Measurements from ENCODE around the gene NRROS.

NRROS gene

DNA sequence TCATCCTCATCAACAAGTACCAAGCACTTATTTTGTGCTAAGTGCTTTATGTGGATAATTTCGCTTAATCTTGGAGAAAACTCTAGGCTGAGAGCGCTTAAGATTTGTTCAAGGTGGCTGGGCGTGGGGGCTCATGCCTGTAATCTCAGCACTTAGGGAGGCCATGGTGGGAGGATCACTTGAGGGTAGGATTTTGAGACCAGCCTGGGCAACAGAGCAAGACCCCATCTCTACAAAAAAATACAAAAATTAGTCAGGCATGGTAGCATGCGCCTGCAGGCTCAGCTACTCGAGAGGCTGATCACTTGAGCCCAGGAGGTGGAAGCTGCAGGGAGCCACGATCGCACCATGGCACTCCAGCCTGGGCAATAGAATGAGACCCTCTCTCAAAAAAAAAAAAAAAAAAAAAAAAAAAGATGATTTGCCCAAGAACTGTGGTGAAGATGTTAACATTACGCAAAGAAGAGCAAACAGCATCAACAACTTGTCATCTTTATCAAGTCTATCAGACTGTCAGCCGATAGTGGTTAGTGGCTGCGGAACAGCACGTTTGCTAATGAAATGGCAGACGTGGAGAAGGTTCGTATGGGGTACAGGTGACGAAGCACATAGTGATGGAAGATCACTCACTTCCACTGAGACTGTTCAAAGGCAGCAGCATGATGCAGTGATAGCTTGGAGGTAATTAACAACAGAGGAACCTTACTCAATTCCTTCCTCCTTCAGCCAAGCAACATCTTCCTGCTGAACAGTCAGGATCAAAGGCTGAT lies 27.7 kb downstream of the NRROS start:
- H3K4me3 ChIP-seq (ENCODE audit: insufficient read length, low read depth) = no peak overlapping the region
- H3K36me3 ChIP-seq (ENCODE audit: insufficient read depth, insufficient read length, low read length) = no peaks in the 10 kb centered on the region
- H3K9ac ChIP-seq (ENCODE audit: insufficient read length, low read depth) = no peak overlapping the region
- H3K27me3 ChIP-seq (ENCODE audit: insufficient read depth, insufficient read length) = peaks cover 6% of the 10 kb centered on the region
- H3K9me3 ChIP-seq (ENCODE audit: insufficient read depth, low read length) = no peaks in the 10 kb centered on the region
- TF ChIP-seq SUZ12 (IDR thresholded peaks at IDR 0.05; ENCODE audit: extremely low read depth, insufficient read depth, insufficient read length) = no peak
- TF ChIP-seq YY1 (IDR thresholded peaks at IDR 0.05; ENCODE audit: insufficient read depth, insufficient read length) = no peak
- no peak for TF ChIP-seq ZNF274 (IDR thresholded peaks at IDR 0.05; ENCODE audit: low read depth, low read length)
- DNase-seq (ENCODE audit: low read depth, low spot score) = no peak
- peaks cover 13% of the 10 kb centered on the region for H3K4me1 ChIP-seq (ENCODE audit: insufficient read depth, insufficient read length)

DNA sequence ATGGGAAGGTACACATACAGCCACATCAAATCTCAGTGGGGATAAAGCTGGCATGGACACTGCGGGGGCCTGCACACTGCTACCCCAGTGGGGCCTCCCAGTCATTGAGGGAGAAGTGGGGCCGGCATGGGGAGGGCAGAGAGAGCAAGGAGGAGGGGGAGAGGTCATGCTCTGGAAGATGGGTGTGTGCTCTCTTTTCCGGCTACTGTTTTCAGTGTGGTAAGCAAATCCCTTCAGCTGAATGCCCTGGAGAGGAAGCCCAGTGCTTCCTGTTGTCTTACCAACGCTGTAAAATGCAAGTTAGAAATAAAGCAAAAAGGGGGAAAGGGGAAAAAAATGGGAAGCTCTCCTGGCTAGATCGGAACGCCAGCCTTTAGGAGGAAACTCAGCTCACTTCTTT lies 30.8 kb downstream of the NRROS start:
- H3K9ac ChIP-seq (ENCODE audit: insufficient read length, low read depth) = no peak overlapping the region
- no peak for DNase-seq (ENCODE audit: low read depth, low spot score)
- H3K36me3 ChIP-seq (ENCODE audit: insufficient read depth, insufficient read length, low read length) = no peaks in the 10 kb centered on the region
- peaks cover 9% of the 10 kb centered on the region for H3K4me1 ChIP-seq (ENCODE audit: insufficient read depth, insufficient read length)
- H3K4me3 ChIP-seq (ENCODE audit: insufficient read length, low read depth) = no peak overlapping the region
- H3K9me3 ChIP-seq (ENCODE audit: insufficient read depth, low read length) = no peaks in the 10 kb centered on the region
- H3K27me3 ChIP-seq (ENCODE audit: insufficient read depth, insufficient read length) = peaks cover 4% of the 10 kb centered on the region
- TF ChIP-seq YY1 (IDR thresholded peaks at IDR 0.05; ENCODE audit: insufficient read depth, insufficient read length) (no peak), ZNF274 (IDR thresholded peaks at IDR 0.05; ENCODE audit: low read depth, low read length) (no peak), SUZ12 (IDR thresholded peaks at IDR 0.05; ENCODE audit: extremely low read depth, insufficient read depth, insufficient read length) (no peak)

DNA sequence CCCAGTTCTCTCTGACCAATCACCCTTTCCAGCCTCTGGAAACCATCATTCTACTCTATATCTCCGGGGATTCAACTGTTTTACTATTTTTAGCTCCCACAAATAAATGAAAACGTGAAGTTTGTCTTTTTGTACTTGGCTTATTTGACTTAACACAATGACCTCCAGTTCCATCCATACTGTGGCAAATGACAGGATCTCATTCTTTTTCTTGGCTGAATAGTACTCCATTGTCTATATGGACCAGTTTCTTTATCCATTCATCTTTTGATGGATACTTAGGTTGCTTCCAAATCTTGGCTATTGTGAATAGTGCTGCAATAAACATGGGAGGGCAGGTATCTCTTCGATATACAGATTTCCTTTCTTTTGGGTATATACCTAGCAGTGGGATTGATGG lies 34.1 kb downstream of the NRROS start:
- H3K4me1 ChIP-seq (ENCODE audit: insufficient read depth, insufficient read length) = peaks cover 3% of the 10 kb centered on the region
- H3K4me3 ChIP-seq (ENCODE audit: insufficient read length, low read depth) = no peak overlapping the region
- TF ChIP-seq ZNF274 (IDR thresholded peaks at IDR 0.05; ENCODE audit: low read depth, low read length) = no peak
- no peak for TF ChIP-seq SUZ12 (IDR thresholded peaks at IDR 0.05; ENCODE audit: extremely low read depth, insufficient read depth, insufficient read length)
- H3K9ac ChIP-seq (ENCODE audit: insufficient read length, low read depth) = no peak overlapping the region
- H3K36me3 ChIP-seq (ENCODE audit: insufficient read depth, insufficient read length, low read length) = no peaks in the 10 kb centered on the region
- no peaks in the 10 kb centered on the region for H3K9me3 ChIP-seq (ENCODE audit: insufficient read depth, low read length)
- DNase-seq (ENCODE audit: low read depth, low spot score) = no peak
- no peaks in the 10 kb centered on the region for H3K27me3 ChIP-seq (ENCODE audit: insufficient read depth, insufficient read length)

DNA sequence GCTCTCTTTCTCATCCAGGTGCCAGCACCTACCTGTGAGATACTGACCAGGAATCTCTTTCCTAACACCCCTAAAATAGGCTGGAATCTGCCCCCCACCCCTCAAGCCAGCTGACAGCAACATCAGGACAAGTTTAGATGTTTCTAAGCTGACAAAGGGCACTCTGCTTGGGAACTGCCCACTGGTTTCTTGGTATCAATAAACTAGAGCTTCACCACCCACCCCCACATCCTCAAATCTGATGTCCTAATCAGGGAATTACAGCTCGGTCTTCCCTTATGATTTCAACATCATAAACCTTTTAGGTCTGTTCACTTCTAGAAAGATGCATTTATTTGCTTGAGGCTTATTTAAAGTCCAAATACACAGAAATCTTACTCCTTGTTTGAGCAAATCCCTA lies 37.9 kb downstream of the NRROS start:
- no peak for TF ChIP-seq YY1 (IDR thresholded peaks at IDR 0.05; ENCODE audit: insufficient read depth, insufficient read length)
- TF ChIP-seq SUZ12 (IDR thresholded peaks at IDR 0.05; ENCODE audit: extremely low read depth, insufficient read depth, insufficient read length) = no peak
- TF ChIP-seq ZNF274 (IDR thresholded peaks at IDR 0.05; ENCODE audit: low read depth, low read length) = no peak
- no peaks in the 10 kb centered on the region for H3K36me3 ChIP-seq (ENCODE audit: insufficient read depth, insufficient read length, low read length)
- H3K4me3 ChIP-seq (ENCODE audit: insufficient read length, low read depth) = no peak overlapping the region
- no peaks in the 10 kb centered on the region for H3K4me1 ChIP-seq (ENCODE audit: insufficient read depth, insufficient read length)
- H3K9ac ChIP-seq (ENCODE audit: insufficient read length, low read depth) = no peak overlapping the region
- no peaks in the 10 kb centered on the region for H3K27me3 ChIP-seq (ENCODE audit: insufficient read depth, insufficient read length)
- 0 out of 2 replicates have a peak, but pooled peaks cover 3% of the 10 kb centered on the region for H3K9me3 ChIP-seq (ENCODE audit: insufficient read depth, low read length)
- DNase-seq (ENCODE audit: low read depth, low spot score) = no peak

DNA sequence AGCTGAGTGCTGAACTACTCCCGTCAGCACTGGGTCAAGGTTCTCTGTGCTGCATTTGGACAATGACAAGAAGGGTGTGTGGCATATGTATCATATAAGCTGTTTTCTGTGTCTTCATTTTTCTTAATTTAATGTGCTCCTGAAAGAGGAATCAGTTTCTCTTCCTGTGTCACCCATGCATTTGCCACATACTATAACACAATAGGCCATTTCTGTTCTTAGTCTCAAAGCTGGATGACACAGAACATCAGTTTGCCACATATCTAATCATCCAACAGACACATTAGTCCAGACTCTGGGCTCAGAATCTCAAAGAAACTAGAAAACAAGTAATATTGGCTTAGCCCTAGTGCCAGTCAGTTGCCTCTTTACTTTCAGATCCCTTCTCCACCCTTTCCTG lies 38.4 kb downstream of the NRROS start:
- H3K9me3 ChIP-seq (ENCODE audit: insufficient read depth, low read length) = 0 out of 2 replicates have a peak, but pooled peaks cover 6% of the 10 kb centered on the region
- no peak overlapping the region for H3K9ac ChIP-seq (ENCODE audit: insufficient read length, low read depth)
- H3K36me3 ChIP-seq (ENCODE audit: insufficient read depth, insufficient read length, low read length) = no peaks in the 10 kb centered on the region
- H3K27me3 ChIP-seq (ENCODE audit: insufficient read depth, insufficient read length) = no peaks in the 10 kb centered on the region
- no peak for DNase-seq (ENCODE audit: low read depth, low spot score)
- TF ChIP-seq YY1 (IDR thresholded peaks at IDR 0.05; ENCODE audit: insufficient read depth, insufficient read length) = no peak
- no peak for TF ChIP-seq ZNF274 (IDR thresholded peaks at IDR 0.05; ENCODE audit: low read depth, low read length)
- TF ChIP-seq SUZ12 (IDR thresholded peaks at IDR 0.05; ENCODE audit: extremely low read depth, insufficient read depth, insufficient read length) = no peak
- no peak overlapping the region for H3K4me3 ChIP-seq (ENCODE audit: insufficient read length, low read depth)
- no peaks in the 10 kb centered on the region for H3K4me1 ChIP-seq (ENCODE audit: insufficient read depth, insufficient read length)

DNA sequence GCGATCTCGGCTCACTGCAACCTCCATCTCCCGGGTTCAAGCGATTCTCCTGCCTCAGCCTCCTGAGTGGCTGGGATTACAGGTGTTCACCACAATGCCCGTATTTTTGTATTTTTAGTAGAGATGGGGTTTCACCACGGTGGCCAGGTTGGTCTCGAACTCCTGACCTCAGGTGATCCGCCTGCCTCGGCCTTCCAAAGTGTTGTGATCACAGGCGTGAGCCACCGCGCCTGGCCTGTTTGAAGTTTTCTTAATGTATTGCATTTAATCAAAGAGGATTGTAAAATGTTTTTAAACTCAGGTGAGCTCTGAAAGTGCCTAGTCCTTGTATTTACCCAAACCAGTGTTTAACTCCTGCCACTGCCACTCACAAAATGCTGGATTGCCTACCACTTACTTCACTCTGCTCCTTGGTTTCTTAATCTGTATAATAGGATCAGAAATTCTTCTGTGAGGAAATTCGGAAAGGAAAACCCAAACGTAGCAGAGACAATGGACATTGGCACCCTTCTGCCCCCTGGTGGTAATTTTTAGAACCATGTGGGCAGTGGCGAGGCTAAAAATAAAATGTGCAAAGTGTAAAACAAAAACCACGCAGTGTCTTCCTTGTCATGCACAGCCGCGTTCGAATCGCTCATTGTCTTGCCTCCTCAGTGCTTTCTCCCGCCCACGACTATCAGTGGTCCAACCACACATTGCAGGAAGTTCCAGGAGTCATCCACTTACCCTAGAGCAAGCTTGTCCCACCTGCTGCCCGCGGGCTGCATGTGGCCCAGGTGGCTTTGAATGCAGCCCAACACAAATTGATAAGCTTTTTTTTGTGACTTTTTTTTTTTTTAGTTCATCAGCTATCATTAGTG lies 45.3 kb downstream of the NRROS start:
- Histone ChIP-seq H3K9me3 (ENCODE audit: insufficient read depth, low read length) (0 out of 2 replicates have a peak, but pooled peaks cover 6% of the 10 kb centered on the region), H3K4me1 (ENCODE audit: insufficient read depth, insufficient read length) (no peaks in the 10 kb centered on the region), H3K36me3 (ENCODE audit: insufficient read depth, insufficient read length, low read length) (no peaks in the 10 kb centered on the region), H3K4me3 (ENCODE audit: insufficient read length, low read depth) (no peak overlapping the region), H3K27me3 (ENCODE audit: insufficient read depth, insufficient read length) (no peaks in the 10 kb centered on the region), H3K9ac (ENCODE audit: insufficient read length, low read depth) (no peak overlapping the region)
- no peak for TF ChIP-seq SUZ12 (IDR thresholded peaks at IDR 0.05; ENCODE audit: extremely low read depth, insufficient read depth, insufficient read length)
- DNase-seq (ENCODE audit: low read depth, low spot score) = peak; percentile 22

DNA sequence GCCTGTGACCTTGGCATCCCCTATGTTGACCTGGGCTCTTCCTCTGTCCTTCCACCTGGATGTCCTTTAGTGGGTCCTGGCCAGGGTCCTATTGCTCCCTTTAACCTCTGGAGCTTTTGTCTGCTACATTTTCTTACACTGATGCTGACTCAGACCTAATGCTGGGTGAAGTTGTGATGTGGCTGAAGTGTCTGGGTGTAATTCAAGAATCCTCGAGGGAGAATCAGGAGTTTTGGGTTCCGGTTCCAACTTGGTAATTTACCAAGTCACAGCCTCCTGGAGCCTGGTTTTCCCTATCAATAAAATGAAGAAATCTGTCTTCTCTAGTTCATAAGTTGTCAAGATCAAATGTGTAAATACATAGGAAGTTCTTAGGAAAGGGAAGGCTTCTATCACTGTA lies 46.9 kb downstream of the NRROS start:
- H3K9me3 ChIP-seq (ENCODE audit: insufficient read depth, low read length) = 0 out of 2 replicates have a peak, but pooled peaks cover 6% of the 10 kb centered on the region
- H3K4me3 ChIP-seq (ENCODE audit: insufficient read length, low read depth) = no peak overlapping the region
- no peak for DNase-seq (ENCODE audit: low read depth, low spot score)
- H3K27me3 ChIP-seq (ENCODE audit: insufficient read depth, insufficient read length) = no peaks in the 10 kb centered on the region
- H3K9ac ChIP-seq (ENCODE audit: insufficient read length, low read depth) = no peak overlapping the region
- H3K36me3 ChIP-seq (ENCODE audit: insufficient read depth, insufficient read length, low read length) = no peaks in the 10 kb centered on the region
- H3K4me1 ChIP-seq (ENCODE audit: insufficient read depth, insufficient read length) = no peaks in the 10 kb centered on the region
- no peak for TF ChIP-seq YY1 (IDR thresholded peaks at IDR 0.05; ENCODE audit: insufficient read depth, insufficient read length)
- TF ChIP-seq ZNF274 (IDR thresholded peaks at IDR 0.05; ENCODE audit: low read depth, low read length) = no peak
- TF ChIP-seq SUZ12 (IDR thresholded peaks at IDR 0.05; ENCODE audit: extremely low read depth, insufficient read depth, insufficient read length) = no peak

Measured in NT2/D1 (cell line).